Hematopoietic multipotent progenitor cell treated with erythropoietin and hydrocortisone succinate and interleukin-3 and kit ligand, for 17 days (in vitro differentiated cells): ENCODE results near the gene CRYGC.

ENCODE experiments used
- DNase-seq: peaks from one replicate; pipeline ENCODE4 v3.0.0-alpha.2; 2015; ENCODE audit warnings: low spot score

Gene CRYGC

GRCh38 chr2:208096080-208096479, 33.5 kb downstream of the CRYGC start:
- DNase-seq: no peak

- no peak for DNase-seq
These were observed 36.5 kb downstream of the CRYGC start for GRCh38 chr2:208093128-208093527.

DNA sequence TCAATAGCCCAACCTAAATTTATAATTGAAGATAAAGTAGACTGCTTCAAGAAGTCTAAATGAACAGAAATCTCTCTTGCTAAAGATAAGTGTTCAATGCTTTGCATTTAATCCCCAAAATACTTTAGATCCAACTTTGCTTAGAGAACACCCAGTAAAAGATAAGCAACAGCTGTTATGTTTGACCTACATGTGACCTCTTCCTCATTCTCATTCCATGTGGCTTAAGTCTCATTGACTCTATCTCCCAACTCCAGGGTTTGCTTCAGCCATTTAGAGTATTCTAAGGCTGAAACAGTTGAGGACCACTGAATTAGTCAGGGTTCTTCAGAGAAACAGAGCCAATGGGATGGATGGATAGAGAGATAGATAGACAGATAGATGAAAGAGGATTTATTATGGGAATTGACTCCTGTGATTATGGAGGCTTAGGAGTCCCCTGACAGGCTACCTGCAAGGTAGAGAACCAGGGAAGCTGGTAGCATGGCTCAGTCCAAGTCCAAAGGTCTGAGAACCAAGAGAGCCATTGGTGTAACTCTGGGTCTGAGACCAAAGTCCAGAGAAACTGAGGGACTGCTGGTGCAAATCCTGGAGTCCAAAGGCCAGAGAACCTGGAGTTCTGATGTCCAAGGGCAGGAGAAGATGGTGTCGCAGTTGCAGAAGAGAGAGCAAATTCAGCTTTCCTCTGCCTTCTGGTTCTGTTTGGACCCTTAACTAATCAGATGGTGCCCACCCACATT, 37.4 kb downstream of the CRYGC start:
- DNase-seq: no peak

- no peak for DNase-seq
These were observed 39.2 kb downstream of the CRYGC start for GRCh38 chr2:208090420-208090819.

- no peak for DNase-seq
These were observed 43.6 kb downstream of the CRYGC start for GRCh38 chr2:208086029-208086428.

GRCh38 chr2:208083807-208084206, 45.8 kb downstream of the CRYGC start:
- no peak for DNase-seq
